Small intestine (tissue), 7 donors: Measurements from ENCODE around the gene MAMDC2. TPM values are rescaled to one million over a fixed set of nuclear protein-coding genes. Genes with fewer than 3 reads are reported as not detected.

ENCODE experiments used
- DNase-seq, 2 donors: peaks; one replicate each; pipeline versions ENCODE4 v3.0.0 to v3.0.0-alpha.2; 2013
- FAIRE-seq: peaks from 2 replicates; lab custom pipeline; 2012; peaks lifted over from hg19 to GRCh38; lab: Jason Lieb, UNC
- H3K27ac ChIP-seq, 3 donors: one replicate each; pipeline ENCODE4 v1.5.1; 2013; ENCODE audit warnings: low read length in 2 of 3, mild to moderate bottlenecking in 2 of 3, control low read depth in 1 of 3, inconsistent platforms in 1 of 3, low read depth in 1 of 3, moderate library complexity in 1 of 3
- H3K27me3 ChIP-seq, 3 donors: one replicate each; pipeline ENCODE4 v1.6.1; 2013; ENCODE audit warnings: low read length in 3 of 3, inconsistent platforms in 1 of 3; ENCODE audit not compliant: control insufficient read depth in 3 of 3, insufficient read depth in 3 of 3
- H3K36me3 ChIP-seq, 3 donors: one replicate each; pipeline ENCODE4 v1.6.1; 2013; ENCODE audit warnings: low read length in 3 of 3, inconsistent platforms in 1 of 3, low read depth in 1 of 3, mild to moderate bottlenecking in 1 of 3, moderate library complexity in 1 of 3; ENCODE audit not compliant: control insufficient read depth in 3 of 3, insufficient read depth in 2 of 3
- H3K4me1 ChIP-seq, 3 donors: one replicate each; pipeline ENCODE4 v1.6.1; 2013; ENCODE audit warnings: low read length in 2 of 3, inconsistent platforms in 1 of 3, low read depth in 1 of 3, mild to moderate bottlenecking in 1 of 3, moderate library complexity in 1 of 3; ENCODE audit not compliant: control insufficient read depth in 3 of 3, insufficient read depth in 2 of 3
- H3K4me3 ChIP-seq, 3 donors: one replicate each; pipeline ENCODE4 v1.5.1; 2013; ENCODE audit warnings: low read length in 3 of 3, control low read depth in 1 of 3, inconsistent platforms in 1 of 3, low read depth in 1 of 3, mild to moderate bottlenecking in 1 of 3, moderate library complexity in 1 of 3
- H3K9me3 ChIP-seq, 2 donors: one replicate each; pipeline ENCODE4 v1.6.1; 2013; ENCODE audit warnings: low read depth in 1 of 2, low read length in 1 of 2; ENCODE audit not compliant: control insufficient read depth in 2 of 2, insufficient read depth in 1 of 2
- WGBS, 3 donors: extraction: QIAGEN DNeasy Blood & Tissue Kit; methylation state at CpG; one replicate each; pipeline ENCODE4 v1.1.7; 2013; 5-methylcytosine and 5-hydroxymethylcytosine counted together
- polyA plus RNA-seq, 4 donors: library from polyadenylated mRNA; stranded (reverse) in 3 of 4; unstranded in 1 of 4; fragments of 200-250 nt in 3 of 4; fragments of 120-200 nt in 1 of 4; gene quantifications; one replicate each; pipeline versions ENCODE4 v1.2.1 to v1.2.3, GENCODE V29; 2013
- donor health status: healthy with polysubstance abuse.
- donor health status: control.
- donor health status: control.
- donor health status: Bipolar disorder and iron deficiency.
- donor health status: healthy.

The MAMDC2 gene
- polyA plus RNA-seq, 4 donors, result 1.1 to 13.0 (median 1.6) TPM; not detected in 1

- WGBS, 3 donors, result 9 to 41% (median 35%) methylated on average over 7 of the region's 7 CpGs
- H3K27ac ChIP-seq, result peak overlapping the region in 2 of 3 donors; percentile 27 to 50
- peaks cover 0 to 4% (median 0%) of the 10 kb centered on the region in 3 donors for H3K36me3 ChIP-seq
- H3K4me3 ChIP-seq, result peak overlapping the region in 2 of 3 donors; percentile 10 to 27
- H3K9me3 ChIP-seq, result no peaks in the 10 kb centered on the region
- H3K27me3 ChIP-seq, result no peaks in the 10 kb centered on the region
- no peak for FAIRE-seq
- peak; percentile 37 to 56 for DNase-seq
- peaks cover 3 to 30% (median 9%) of the 10 kb centered on the region in 3 donors for H3K4me1 ChIP-seq
Observed at GRCh38 chr9:70256123-70256551, 212.5 kb downstream of the MAMDC2 start.

GRCh38 chr9:70257502-70257901, 213.9 kb downstream of the MAMDC2 start:
- FAIRE-seq, result no peak

GRCh38 chr9:70257991-70258691, 214.5 kb downstream of the MAMDC2 start:
- peak overlapping the region; percentile 18 to 92 (median 79) for H3K4me3 ChIP-seq
- no peaks in the 10 kb centered on the region for H3K27me3 ChIP-seq
- FAIRE-seq, result no peak
- peak overlapping the region; percentile 95 to 97 (median 97) for H3K27ac ChIP-seq
- WGBS, 3 donors, result 4 to 7% (median 6%) methylated on average over 26 to 27 of the region's 27 CpGs
- H3K36me3 ChIP-seq, result peaks cover 0 to 4% (median 2%) of the 10 kb centered on the region in 3 donors
- no peaks in the 10 kb centered on the region for H3K9me3 ChIP-seq
- DNase-seq, result peak in 1 of 2 donors; percentile 87
- peaks cover 5 to 30% (median 21%) of the 10 kb centered on the region in 3 donors for H3K4me1 ChIP-seq

More at GRCh38 chr9:70257502-70257901, 213.9 kb downstream of the MAMDC2 start:
- peak; percentile 48 to 54 for DNase-seq
- peaks cover 5 to 30% (median 17%) of the 10 kb centered on the region in 3 donors for H3K4me1 ChIP-seq
- H3K27me3 ChIP-seq, result no peaks in the 10 kb centered on the region
- H3K9me3 ChIP-seq, result no peaks in the 10 kb centered on the region
- WGBS, 3 donors, result 23 to 56% (median 29%) methylated on average over 3 of the region's 3 CpGs
- peak overlapping the region; percentile 95 to 97 (median 97) for H3K27ac ChIP-seq
- peak overlapping the region in 2 of 3 donors; percentile 79 to 92 for H3K4me3 ChIP-seq
- peaks cover 0 to 4% (median 2%) of the 10 kb centered on the region in 3 donors for H3K36me3 ChIP-seq

GRCh38 chr9:70258692-70259511, 215.3 kb downstream of the MAMDC2 start, which contains the start of gene SMC5:
Gene SMC5, plus strand, starts transcription at chr9:70258978. Its CDS starts 101 bp downstream, at chr9:70259079.
- Histone ChIP-seq H3K36me3 (peaks cover 0 to 4% (median 2%) of the 10 kb centered on the region in 3 donors), H3K27me3 (no peaks in the 10 kb centered on the region), H3K27ac (peak within 1 kb of the TSS; percentile 95 to 97 (median 97)), H3K9me3 (no peaks in the 10 kb centered on the region), H3K4me1 (peaks cover 5 to 30% (median 25%) of the 10 kb centered on the region in 3 donors), H3K4me3 (peak within 1 kb of the TSS; percentile 77 to 92 (median 79))
- no peak for FAIRE-seq
- 0% methylated on average over 46 to 75 of the region's 75 CpGs for whole genome bisulfite sequencing, 3 donors
- peak; percentile 91 to 96 for DNase-seq

- Histone ChIP-seq H3K9me3 (no peaks in the 10 kb centered on the region), H3K4me1 (peaks cover 5 to 30% (median 25%) of the 10 kb centered on the region in 3 donors), H3K27ac (peak overlapping the region; percentile 93 to 97 (median 95)), H3K27me3 (no peaks in the 10 kb centered on the region), H3K36me3 (peaks cover 0 to 4% (median 2%) of the 10 kb centered on the region in 3 donors), H3K4me3 (peak overlapping the region; percentile 77 to 92 (median 79))
- FAIRE-seq, result no peak
- 0 to 2% (median 0%) methylated on average over 10 of the region's 10 CpGs for WGBS, 3 donors
- DNase-seq, result no peak
Observed at GRCh38 chr9:70259512-70259802, 215.8 kb downstream of the MAMDC2 start.

- Histone ChIP-seq H3K4me3 (peak overlapping the region in 2 of 3 donors; percentile 79 to 92), H3K27ac (peak overlapping the region in 1 of 3 donors; percentile 97), H3K4me1 (peaks cover 5 to 30% (median 25%) of the 10 kb centered on the region in 3 donors), H3K9me3 (no peaks in the 10 kb centered on the region), H3K27me3 (no peaks in the 10 kb centered on the region), H3K36me3 (peaks cover 0 to 5% (median 3%) of the 10 kb centered on the region in 3 donors)
- DNase-seq (no peak), FAIRE-seq (no peak)
- WGBS, 3 donors, result 61 to 87% (median 71%) methylated on average over 30 of the region's 30 CpGs
Observed at GRCh38 chr9:70260007-70260443, 216.4 kb downstream of the MAMDC2 start.

- 84 to 92% (median 89%) methylated on average over 8 of the region's 8 CpGs for WGBS, 3 donors
- peaks cover 5 to 30% (median 25%) of the 10 kb centered on the region in 3 donors for H3K4me1 ChIP-seq
- no peak for FAIRE-seq
- H3K36me3 ChIP-seq, result peaks cover 0 to 7% (median 3%) of the 10 kb centered on the region in 3 donors
- no peak for DNase-seq
- H3K27me3 ChIP-seq, result no peaks in the 10 kb centered on the region
- H3K9me3 ChIP-seq, result no peaks in the 10 kb centered on the region
- peak overlapping the region in 1 of 3 donors; percentile 79 for H3K4me3 ChIP-seq
- no peak overlapping the region for H3K27ac ChIP-seq
Observed at GRCh38 chr9:70260606-70261005, 217.0 kb downstream of the MAMDC2 start.
